Measurements from ENCODE around the gene STEAP2.

DNA sequence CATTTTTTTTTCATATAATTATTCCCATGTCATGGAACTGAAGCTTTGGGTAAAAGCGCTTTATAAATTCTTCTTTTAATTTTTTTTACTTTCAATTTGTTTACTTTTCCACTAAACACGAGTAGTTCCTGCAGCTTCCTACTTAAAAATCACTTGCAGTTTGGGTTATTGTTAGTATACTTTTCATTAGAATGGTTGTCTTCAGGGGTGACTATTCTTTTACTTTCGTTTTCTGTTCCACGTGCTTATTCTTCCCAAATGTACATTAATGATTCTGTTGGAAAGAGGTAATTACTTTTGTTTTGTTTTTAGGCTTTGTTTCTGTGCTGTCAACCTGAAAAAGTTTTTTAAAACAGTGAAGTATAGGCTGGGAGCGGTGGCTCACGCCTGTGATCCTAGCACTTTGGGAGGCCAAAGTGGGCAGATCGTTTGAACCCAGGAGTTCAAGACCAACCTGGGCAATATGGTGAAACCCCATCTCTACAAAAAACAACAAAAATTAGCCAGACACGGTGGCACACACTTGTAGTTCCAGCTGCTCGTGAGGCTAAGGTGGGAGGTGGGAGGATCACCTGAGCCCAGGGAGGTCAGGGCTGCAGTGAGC, 28.2 kb downstream of the STEAP2 start:
- TF ChIP-seq, protein P1, sequence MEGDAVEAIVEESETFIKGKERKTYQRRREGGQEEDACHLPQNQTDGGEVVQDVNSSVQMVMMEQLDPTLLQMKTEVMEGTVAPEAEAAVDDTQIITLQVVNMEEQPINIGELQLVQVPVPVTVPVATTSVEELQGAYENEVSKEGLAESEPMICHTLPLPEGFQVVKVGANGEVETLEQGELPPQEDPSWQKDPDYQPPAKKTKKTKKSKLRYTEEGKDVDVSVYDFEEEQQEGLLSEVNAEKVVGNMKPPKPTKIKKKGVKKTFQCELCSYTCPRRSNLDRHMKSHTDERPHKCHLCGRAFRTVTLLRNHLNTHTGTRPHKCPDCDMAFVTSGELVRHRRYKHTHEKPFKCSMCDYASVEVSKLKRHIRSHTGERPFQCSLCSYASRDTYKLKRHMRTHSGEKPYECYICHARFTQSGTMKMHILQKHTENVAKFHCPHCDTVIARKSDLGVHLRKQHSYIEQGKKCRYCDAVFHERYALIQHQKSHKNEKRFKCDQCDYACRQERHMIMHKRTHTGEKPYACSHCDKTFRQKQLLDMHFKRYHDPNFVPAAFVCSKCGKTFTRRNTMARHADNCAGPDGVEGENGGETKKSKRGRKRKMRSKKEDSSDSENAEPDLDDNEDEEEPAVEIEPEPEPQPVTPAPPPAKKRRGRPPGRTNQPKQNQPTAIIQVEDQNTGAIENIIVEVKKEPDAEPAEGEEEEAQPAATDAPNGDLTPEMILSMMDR (IDR thresholded peaks at IDR 0.05; ENCODE audit: low read depth, low read length, poor library complexity, severe bottlenecking), result no peak
- no peak for TF ChIP-seq EZH2phosphoT487 (IDR thresholded peaks at IDR 0.05; ENCODE audit: borderline replicate concordance, low read length)
